Measurements from ENCODE around the gene C1orf74.
A peak's percentile ranks its signal among the peaks of the same experiment; 100 is the strongest.

Gene C1orf74

GRCh38 chr1:209747580-209748262, 36.6 kb downstream of the C1orf74 start:
- peak; percentile 93 for FAIRE-seq

DNA sequence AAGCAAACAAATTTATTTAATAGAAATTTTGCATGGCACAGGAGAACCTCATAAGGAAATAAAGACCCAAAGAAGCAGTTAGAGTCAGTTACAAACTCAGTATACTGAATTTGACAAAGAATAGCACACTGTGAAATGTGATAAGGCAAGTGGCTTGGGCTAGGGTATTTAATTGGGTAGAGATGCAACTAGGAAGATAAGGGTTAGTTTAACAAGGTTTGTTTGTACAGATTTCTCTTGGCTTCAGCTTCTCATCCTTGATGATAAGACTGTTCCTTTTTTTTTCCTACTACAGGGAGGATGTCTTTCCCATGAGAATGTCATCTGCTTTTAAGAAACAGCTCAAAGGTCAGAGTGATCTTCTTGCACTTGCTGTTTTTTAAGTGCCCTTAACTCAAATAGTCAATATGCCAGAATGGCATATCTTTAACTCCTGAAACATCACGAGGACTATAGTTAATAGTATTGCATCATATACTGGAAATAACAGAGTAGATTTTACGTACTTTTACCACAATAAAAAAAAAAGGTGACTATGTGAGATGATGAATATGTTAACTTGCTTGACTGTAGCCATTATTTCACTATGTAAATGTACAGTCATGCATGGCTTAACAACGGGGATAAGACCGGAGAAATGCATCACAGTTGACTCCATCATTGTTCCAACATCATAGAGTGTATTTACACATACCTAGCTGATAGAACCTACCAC, 37.8 kb downstream of the C1orf74 start:
- no peak for FAIRE-seq
- DNase-seq (ENCODE audit: low spot score) = no peak

More at GRCh38 chr1:209747580-209748262, 36.6 kb downstream of the C1orf74 start:
- peak; percentile 99 for DNase-seq (ENCODE audit: low spot score)

GRCh38 chr1:209743145-209743482, 41.2 kb downstream of the C1orf74 start:
- DNase-seq (ENCODE audit: low spot score) (no peak), FAIRE-seq (no peak)

GRCh38 chr1:209742409-209743144, 41.8 kb downstream of the C1orf74 start:
- DNase-seq (ENCODE audit: low spot score) = no peak
- no peak for FAIRE-seq

- no peak for FAIRE-seq
Measured at GRCh38 chr1:209741889-209742288, 42.5 kb downstream of the C1orf74 start.

DNA sequence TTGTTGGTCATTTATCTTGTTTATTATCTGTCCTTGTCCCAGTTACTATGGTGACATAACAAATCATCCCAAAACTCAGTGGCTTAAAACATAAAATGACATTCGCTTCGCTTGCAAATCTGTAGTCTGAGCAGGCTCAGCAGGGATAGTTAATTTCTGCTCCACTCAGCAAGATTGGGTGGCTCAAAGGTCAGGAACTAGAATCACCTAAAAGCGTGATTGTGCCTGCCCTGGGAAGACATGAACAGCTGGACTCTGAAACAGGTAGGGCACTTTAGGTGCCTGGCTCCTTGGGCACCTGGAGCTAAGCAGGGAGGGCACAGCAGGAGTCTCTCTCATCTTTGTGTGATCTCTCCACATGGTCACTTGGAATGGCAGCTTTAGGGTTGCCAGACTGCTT, 43.2 kb downstream of the C1orf74 start:
- DNase-seq (ENCODE audit: low spot score) = no peak
- FAIRE-seq = no peak

More at GRCh38 chr1:209741889-209742288, 42.5 kb downstream of the C1orf74 start:
- DNase-seq (ENCODE audit: low spot score) = no peak

- DNase-seq (ENCODE audit: low spot score) (no peak), FAIRE-seq (no peak)
Measured at GRCh38 chr1:209738270-209738669, 46.1 kb downstream of the C1orf74 start.

GRCh38 chr1:209737118-209737505, 47.2 kb downstream of the C1orf74 start:
- DNase-seq (ENCODE audit: low spot score) = no peak
- no peak for FAIRE-seq

GRCh38 chr1:209736490-209737117, 47.8 kb downstream of the C1orf74 start:
- FAIRE-seq = no peak
- DNase-seq (ENCODE audit: low spot score) = no peak

DNA sequence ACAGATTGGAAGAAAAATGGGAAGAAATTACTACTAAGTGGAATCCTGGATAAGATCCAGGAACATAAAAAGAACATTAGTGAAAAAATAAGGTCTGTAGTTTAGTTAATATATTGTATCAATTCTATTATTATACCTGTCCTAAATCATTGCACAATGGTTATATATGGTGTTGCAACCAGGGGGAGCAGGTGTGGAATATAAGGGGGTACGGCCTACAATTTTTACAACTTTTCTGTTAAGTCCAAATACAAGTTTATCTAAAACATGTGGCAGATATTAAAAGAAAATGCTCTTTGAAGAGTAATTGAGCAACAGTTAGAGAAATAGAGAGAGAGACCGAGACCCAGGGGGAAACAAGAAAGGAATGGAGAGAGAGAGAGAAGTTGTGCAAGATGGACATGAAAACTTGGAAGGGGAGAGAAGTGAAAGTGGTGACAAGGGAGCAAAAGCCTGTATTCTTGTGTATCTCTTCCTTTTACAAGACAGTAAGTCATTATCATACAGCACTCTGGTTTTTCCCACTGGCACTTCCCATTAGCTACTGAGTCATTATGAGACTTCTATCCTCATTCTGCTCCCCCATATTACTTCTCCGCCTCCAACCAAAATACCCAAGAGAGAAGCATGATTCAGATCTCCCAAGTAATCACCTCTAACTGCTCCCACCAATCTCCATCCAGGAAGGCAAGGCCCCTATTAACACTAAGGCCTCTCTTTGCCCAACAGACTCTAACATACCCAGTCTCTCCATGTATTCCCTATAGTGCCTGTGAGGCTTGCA, 50.8 kb downstream of the C1orf74 start:
- FAIRE-seq (no peak), DNase-seq (ENCODE audit: low spot score) (no peak)

GRCh38 chr1:209732725-209733124, 51.6 kb downstream of the C1orf74 start:
- FAIRE-seq = no peak
- DNase-seq (ENCODE audit: low spot score) = no peak

DNA sequence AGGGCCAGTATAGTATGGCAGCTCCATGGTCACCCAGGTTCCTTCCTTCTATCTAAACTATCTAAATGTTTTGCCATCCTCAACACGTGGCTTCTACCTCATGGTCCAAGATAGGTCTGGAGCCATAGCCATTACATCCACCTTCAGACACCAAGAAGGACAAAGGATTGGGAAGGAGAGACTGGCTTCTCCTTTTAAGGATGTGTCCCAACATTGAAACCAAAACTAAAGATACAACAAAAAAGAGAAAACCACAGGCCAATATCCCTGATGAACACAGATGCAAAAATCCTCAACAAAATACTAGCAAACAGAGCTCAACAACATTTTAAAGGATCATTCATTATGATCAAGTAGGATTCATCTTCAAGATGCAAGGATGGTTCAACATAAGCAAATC, 54.9 kb downstream of the C1orf74 start:
- DNase-seq (ENCODE audit: low spot score) = no peak

More for the DNA sequence above, 54.9 kb downstream of the C1orf74 start:
- no peak for FAIRE-seq

All from urothelium cell line (cell line).